ENCODE measurements around the gene PP2D1. TPM values are rescaled to one million over a fixed set of nuclear protein-coding genes. Genes with fewer than 3 reads are reported as not detected.
"Not testable (repeated sequence)": the region's sequence is repeated elsewhere in the genome, so short reads cannot be mapped to it uniquely, and the experiment has no call there.

Gene PP2D1
- total RNA-seq, 1 experiment from 2014 or later: not detected

DNA sequence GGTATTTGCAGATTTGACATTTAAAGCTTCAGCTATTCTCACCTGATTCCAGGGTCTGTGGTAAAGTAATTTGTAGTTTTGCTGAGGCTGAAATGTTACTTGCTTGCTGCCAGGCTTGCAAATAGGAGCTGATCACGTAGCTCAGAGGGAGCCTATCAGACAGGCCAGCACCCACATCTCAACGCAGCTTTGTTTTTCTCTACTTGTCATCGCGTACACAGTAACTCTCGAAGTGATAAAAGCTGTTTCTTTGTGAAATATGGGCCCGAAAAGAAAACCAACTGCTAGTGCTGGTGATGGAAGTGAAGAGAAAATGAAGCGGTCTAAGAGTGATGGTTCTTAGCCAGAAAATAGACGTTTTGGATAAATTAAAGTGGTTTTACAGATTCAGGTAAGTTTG lies 41.7 kb downstream of the PP2D1 start:
- no peak for DNase-seq (ENCODE audit: low spot score)

DNA sequence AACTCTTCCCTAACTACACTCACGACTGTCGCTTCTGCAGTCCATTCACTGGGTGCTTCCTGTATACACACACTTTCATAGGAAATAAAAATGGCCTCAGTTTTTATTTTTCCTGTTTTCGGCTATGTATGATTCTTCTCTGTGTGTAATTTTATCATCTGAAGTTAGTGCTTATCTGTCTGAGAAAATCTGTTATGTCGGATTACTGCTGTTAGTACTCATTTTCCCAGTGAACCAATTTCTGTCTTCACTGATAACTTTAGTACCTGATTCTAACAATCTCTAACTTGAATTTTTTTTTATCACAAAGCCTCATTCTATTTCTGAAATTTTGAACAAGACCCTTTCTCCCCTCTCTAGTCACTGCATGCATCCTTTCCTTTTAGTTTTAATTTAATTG lies 44.3 kb downstream of the PP2D1 start:
- DNase-seq (ENCODE audit: low spot score): no peak

DNA sequence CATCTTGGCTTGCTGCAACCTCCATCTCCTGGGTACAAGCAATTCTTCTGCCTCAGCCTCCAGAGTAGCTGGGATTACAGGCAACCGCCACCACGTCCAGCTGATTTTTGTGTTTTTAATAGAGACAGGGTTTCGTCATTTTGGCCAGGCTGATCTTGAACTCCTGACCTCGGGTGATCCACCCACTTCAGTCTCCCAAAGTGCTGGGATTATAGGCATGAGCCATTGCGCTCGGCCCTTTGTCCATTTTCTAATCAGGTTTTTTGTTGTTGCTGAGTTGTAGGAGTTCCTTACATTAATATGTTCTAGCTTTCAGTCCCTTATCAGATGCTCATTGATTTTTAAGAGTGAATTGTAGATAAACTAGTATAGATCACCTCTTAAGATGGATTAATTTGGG lies 44.9 kb downstream of the PP2D1 start:
- DNase-seq (ENCODE audit: low spot score): no peak

DNA sequence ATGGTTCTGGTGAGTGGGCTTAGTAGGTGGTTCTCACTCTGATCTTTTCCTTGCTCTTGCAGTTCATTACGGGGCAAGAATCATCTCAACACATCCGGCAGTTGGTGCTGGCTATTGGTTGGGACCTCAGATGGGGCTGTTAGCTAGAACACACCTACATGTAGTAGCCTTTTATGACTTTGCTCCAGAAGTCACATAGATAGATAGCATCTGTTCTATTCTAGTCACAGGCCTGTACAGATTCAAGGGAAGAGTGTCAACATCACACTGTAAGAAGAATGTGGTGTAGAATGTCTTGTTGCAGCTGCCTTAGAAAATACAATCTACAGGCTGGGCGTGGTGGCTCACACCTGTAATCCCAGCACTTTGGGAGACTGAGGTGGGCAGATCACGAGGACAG lies 50.1 kb downstream of the PP2D1 start:
- no peak for DNase-seq (ENCODE audit: low spot score)

DNA sequence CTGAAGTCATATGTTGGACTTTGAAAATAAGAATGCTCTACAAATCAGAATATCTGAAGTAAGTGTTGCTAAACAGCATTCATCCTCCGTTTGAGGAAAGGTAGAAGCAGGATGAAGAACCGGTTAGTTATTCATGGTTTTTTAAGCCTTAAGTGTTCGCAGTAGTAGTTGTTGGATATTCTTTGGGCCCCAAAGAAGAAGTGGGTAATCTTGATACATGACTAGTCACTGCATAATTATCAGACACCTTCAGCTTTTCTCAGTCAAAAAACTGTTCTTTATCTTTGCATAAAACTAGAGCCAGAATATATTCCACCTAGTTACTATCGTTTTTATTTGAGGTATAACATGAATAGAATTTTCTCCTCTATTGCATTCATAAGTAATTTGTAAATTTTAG lies 51.4 kb downstream of the PP2D1 start:
- DNase-seq (ENCODE audit: low spot score): no peak

DNA sequence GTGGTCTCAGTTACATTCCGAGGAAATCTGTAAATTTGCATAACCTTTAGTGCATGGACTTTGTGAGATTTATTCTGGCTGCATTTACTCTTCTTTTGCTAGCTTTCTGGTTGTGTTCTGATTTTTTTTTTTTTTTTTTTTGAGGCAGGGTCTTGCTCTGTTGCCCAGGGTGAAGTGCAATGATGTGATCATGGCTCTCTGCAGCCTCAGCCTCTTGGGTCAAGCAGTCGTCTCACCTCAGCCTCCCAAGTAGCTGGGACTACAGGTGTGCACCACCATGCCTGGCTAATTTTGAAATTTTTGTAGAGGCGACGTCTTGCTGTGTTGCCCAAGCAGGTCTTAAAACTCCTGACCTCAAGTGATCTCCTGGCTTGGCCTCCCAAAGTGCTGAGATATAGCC lies 52.6 kb downstream of the PP2D1 start:
- DNase-seq (ENCODE audit: low spot score): no peak

DNA sequence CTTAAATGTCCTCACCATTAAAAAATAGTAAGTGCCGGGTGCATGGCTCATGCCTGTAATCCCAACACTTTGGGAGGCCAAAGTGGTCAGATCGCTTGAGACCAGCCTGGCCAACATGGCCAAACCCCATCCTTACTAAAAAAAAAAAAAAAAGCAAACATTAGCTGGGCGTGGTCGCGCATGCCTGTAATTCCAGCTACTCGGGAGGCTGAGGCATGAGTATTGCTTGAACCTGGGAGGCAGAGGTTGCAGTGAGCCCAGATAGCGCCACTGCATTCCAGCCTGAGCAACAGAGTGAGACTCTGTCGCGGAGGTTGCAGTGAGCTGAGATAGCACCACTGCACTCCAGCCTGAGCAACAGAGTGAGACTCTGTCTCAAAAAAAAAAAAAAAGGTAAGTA lies 54.7 kb downstream of the PP2D1 start:
- not testable (repeated sequence) for DNase-seq (ENCODE audit: low spot score)

DNA sequence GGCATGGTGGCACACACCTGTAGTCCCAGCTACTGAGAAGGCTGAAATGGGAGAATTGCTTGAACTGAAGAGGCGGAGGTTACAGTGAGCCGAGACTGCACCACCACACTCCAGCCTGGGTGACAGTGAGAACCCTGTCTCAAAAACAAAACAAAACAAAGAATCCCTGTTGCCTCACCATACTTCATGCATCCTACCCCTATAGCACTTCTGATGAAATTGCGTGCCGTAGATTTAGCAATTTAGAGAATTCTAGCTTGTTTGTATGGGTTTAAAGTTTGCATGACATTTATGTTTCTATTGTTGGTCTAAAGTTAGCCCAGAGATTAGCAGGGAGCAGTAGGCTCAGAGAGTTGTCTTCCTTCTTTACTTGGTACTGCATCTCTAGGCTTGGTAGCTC lies 57.4 kb downstream of the PP2D1 start:
- no peak for DNase-seq (ENCODE audit: low spot score)

DNA sequence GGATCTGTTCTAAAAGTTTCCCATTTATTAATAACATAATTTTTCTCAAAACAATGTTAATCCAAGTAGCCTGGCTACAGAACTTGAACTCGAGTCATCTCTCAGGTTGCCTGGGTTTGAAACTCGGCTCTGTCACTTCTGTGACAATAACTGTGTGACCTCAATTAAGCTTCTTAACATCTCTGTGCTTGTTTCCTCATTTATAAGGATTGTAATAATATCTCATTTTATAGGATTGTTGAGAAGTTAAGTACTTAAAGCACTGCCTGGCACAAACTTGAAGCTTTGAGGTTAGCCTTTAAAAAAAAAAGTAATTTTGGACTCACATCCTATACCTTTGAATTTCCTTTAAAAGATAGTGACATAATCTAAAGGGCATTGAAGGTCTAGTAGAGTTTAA lies 61.7 kb downstream of the PP2D1 start:
- no peak for DNase-seq (ENCODE audit: low spot score)

DNA sequence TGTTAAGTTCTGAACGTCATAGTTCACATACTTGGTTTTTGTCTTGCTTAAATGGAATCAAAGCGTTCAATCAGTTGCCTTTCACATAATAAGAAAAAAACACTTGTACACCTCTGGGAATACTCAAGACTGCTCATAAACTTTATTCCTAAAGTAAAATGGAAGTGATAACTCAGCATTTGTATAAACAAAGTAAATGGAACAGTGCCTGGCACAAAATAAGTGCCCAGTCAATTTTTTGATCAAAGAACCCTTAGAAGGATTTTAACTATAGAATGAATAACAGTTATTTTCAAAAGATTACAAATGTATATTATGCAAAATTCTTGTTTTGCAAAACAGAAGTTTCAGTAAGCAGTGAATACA lies 63.9 kb downstream of the PP2D1 start:
- no peak for DNase-seq (ENCODE audit: low spot score)

DNA sequence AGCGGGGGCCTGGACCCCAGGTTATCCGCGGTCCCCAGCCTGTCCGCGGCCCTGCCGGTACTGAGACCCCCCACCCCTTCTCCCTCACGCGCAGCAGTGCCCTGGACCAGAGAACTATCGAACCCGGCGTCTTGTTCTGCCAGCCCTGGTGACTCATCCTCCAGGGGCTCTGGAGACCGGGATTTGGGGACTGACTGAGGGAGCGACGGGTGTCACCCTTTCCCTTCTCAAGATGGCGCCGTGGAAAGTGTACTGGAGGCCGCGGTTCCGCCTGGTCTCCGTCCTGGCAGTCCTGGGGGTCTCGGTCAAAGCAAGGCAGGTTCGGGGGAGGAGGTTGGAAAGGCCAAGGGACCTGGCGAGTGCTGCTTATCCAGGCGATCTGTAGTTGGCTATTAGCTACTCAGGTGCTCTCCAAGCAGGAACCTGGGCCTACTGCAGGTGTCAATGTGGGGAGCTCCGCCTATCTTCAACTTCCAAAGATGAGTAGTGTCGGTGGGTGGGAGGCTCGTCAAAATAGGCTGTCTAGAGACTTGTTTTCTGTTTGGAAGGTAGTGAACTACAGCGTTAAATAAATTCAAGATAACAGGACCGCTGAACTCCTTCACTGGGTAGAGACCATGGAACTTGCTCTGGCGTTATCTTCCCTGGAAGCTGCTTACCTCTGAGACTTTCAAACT lies 64.4 kb downstream of the PP2D1 start:
- no peak for DNase-seq (ENCODE audit: low spot score)

DNA sequence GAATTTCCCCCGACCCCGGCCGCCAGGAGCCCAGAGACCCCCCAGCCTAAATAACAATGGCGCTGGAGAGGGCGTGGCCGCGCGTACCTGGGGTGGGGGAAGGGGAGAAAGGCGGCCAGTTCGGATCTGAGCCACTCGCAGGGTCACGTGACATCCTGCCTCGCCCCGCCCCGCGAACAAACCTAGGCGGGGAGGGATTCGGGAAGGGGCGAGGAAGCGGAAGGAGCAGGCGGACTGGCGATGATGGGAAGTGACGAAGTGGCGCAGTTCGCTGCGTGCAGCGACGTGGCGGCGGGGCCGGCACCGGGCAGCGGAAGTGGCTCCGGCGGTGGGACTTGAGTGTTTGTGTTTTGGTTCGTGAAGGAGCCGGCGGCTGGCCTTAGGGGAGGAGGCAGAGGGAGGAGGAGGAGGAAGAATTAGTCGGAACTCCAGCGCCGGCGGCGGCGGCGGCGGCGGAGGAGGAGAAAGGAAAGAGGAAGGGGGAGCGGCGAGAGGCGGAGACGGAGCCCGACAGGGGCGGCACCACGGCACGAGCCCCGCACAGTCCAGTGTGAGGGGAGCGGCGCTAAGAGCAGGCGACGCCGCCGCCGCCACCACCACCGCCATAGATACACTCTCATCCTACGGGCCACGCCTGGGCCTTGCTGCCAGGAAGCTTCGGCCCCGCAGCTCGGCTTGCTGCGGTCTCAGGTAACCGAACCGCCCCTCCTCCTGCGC lies 65.1 kb downstream of the PP2D1 start, which contains the start of gene RAB5A:
TSS of gene RAB5A (plus strand) at position 266 of the 717 bp plus-strand sequence. CDS start 3,802 bp downstream, outside the sequence.
- DNase-seq (ENCODE audit: low spot score): peak; percentile 88

DNA sequence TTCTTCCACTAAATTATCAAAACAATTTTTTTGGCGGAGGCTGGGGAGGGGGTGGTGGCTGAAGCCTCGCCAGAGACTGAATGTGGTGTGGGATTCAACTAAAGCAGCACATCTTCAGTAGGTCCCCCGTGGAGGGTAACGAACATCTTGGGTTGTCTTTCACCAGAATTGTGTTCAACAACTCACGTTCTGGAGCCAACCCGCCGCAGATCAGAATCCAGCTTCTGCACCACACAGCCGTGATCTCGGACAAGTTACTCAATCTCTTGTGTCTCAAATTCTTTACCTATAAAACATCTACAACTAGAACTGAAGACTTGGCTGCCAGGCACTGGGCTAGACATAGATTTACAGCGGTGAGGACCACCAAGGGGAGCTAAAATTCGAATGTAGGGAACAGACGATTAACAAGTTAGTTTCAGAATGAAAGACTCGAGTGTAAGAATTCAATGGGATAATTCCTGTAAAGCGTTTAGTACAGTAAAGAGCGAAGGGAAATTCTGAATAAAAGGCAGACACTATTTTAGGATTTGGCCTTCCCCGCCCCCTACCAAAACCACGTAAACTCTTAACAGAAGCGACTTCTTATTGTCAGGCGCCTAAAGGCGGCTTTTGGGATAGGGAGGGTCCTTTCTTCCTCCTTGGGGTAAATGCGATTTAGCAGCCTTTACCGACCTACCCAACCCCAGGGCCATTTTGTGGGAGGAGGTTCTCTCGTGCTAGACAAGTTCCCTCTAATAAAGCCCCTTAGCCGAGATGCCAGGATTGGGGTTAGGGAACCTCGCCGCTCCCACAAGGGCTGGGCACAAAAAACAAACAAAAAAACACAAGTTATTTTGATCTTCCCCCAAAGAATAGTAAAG lies 65.9 kb downstream of the PP2D1 start:
- no peak for DNase-seq (ENCODE audit: low spot score)

DNA sequence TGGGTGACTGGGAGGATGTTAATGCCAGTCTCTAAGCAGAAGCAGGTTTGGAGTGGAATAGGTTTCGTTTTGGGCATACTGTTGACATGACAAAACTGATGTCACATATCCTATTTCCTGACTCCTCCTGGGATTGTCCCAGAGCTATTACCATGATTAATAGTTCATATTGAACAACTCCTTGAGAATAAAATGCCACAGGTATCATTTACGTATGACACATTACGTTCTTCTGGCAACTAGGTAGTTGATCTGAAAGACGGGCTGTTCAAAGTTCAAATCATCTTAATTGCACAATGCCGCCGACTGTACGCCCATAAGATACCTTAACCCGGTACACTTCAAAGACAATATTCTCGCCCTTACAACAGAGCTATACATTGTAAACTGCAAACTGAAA lies 66.5 kb downstream of the PP2D1 start:
- DNase-seq (ENCODE audit: low spot score): no peak

DNA sequence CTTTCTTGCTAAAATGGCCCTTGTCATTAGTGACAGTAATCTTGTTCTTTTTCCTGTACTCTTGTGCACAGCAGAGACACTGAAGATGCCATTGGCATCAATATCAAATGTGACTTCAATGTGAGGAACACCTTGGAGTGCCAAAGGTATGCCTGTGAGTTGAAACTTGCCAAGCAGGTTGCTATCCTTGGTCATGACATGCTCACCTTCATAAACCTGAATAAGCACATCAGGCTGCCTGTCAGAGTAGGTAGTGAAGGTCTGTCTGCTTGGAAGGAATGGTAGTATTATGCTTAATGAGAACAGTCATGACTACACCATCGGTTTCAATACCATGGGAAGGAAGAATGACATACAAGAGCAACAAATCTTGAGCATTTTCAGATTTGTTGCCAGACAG lies 71.4 kb downstream of the PP2D1 start:
- no peak for DNase-seq (ENCODE audit: low spot score)

DNA sequence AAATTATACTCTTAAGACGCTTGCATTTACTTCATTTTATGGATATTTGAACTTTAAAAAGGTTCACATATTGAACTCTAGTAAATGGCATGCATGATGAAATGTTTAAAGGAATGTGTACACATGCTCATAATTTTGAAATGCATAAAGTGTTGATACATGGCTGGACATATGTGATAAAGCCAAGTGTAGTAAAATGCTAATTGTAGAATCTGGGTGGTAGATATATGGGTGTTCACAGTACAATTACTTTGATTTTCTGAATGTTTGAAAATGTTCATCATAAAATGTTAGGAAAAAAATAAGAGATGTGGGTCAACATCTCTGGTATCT lies 73.8 kb downstream of the PP2D1 start:
- no peak for DNase-seq (ENCODE audit: low spot score)

DNA sequence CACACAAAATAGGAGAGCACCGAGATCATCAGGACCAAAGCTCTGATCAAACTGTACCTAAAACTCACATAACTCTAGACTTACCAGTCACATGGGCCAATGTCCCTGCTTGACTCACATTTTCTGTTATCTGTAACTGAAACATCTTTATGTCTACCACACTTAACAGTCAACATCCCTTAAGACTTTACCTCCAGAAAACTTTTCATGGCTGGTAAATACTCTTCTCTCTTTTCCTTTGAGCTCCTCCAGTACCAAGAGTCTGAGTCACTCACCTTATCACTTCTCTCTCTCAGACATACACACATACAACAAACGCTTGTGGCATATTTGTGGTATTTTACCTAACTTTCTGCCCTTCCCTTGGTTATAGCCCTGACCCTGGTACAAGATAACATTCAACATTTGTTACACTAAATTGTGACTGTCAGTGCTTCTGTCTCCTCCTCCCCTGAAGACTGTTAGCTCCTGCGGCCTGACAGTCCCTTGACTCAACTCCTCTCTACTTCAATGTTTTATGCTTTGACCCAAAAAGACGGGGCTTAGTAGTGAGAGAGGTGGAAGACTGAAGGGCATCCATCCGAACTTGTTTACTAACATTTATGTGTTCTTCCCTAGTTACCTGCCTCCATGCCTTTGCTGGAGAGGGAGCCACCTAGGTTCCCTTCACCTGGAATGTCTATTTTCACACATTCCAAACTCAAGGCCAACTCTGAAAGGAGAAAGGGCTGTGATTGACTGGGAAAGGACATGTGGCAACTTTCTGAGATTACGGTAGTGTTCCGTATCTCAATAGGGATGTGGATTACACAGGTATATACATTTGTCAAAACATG lies 74.4 kb downstream of the PP2D1 start:
- DNase-seq (ENCODE audit: low spot score): peak; percentile 2

Other genes with a start within 250 kb of the PP2D1 start
- gene EFHB, start 78.0 kb downstream of the PP2D1 start, total RNA-seq (2014; rRNA removed; shearing (Covaris generic)): not detected in 2 replicates
- 14.5 and 15.9 TPM in 2 replicates for gene RAB5A, start 65.2 kb downstream of the PP2D1 start, total RNA-seq (2014; rRNA removed; shearing (Covaris generic))
- 1.3 and 2.2 TPM in 2 replicates for gene KAT2B, start 28.2 kb upstream of the PP2D1 start, total RNA-seq (2014; rRNA removed; shearing (Covaris generic))
- gene SGO1, start 173.9 kb upstream of the PP2D1 start, total RNA-seq (2014; rRNA removed; shearing (Covaris generic)): 12.3 and 16.8 TPM in 2 replicates

Measured in H4 (cell line).